HG03342 (cell line): ENCODE measurements around the gene LRRC73.
A peak's percentile ranks its signal among the peaks of the same experiment; 100 is the strongest.
"Not testable (repeated sequence)": the region's sequence is repeated elsewhere in the genome, so short reads cannot be mapped to it uniquely, and the experiment has no call there.

Experiments used
- ATAC-seq: cut with Tn5 transposase; IDR thresholded peaks from one replicate; pipeline ENCODE4 v1.9.1; 2021; ENCODE audit warnings: mild to moderate bottlenecking, moderate library complexity; ENCODE audit not compliant: unreplicated experiment

Gene LRRC73

DNA sequence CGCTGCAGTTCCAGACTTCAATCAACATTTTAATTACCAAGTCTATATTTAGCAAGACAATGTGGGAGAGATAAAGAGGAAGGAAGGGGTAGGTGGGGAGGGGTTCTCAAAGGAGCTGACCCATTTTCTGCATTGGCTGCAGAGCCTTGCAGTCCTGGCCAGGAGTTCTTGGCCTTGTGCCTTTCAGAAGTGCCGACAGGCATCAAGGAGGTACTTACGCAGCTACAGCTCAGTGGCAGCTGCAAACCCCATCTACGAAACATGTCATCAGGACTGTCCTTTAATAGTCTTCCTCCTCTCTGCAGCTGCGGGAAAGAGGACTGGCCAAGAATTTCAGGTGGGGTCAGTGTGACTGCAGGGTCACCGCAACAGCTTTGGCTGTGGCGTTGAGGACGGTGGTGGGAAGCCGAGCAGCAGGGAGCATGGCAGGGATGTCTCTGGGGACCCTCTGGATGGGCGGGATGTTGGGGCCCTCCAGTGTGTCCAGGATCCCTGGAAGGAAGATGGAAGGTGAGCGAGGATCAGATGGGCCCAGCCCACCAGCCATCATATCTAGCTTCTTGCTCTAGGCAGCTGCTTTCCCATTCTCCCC lies 1.8 kb upstream of the LRRC73 start:
- no peak for ATAC-seq

GRCh38 chr6:43510827-43511163 lies 649 bp upstream of the LRRC73 start:
- no peak for ATAC-seq

DNA sequence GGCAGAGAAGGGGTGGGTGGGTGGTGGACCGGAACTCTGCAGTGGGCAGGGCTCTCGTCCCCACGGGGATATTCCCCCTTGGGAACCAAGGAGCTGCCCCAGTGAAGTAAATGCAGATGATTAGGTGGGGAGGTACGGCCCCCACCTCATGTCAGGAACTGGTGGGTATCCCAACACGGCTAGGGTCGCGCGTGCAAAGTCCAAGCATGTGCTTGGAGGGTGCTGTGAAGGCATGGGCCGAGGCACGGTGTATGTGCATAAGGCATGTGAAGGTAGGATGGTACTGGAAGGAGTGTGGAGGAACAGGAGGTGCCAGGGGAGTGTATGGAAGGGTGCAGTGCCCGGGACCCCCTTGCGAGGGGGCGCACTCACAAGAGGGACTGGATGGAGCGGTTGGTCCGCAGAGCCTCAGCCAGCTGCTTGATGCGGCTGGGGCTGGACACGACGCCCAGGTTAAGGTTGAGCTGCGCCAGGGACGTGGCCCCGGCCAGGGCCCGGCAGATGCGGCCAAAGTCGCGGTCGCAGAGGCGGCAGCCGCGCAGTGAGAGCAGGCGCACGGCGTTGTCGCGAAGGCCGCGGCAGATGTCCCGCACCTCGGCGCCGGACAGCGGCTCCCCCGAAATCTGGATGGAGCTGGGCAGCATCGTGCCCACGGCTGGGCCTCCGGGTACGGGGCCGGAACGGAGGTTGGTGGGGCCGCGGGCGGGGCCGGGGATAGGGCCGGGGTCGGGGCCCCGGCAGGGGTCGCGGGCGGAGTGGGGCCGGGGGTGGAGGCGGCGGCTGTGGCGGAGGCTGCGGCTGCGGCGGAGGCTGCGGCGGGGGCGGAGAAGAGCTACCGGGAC lies 783 bp downstream of the LRRC73 start:
- peak; percentile 7 for ATAC-seq

- ATAC-seq, result no peak
Measured at GRCh38 chr6:43508481-43509141, 1.5 kb downstream of the LRRC73 start.

- peak; percentile 42 for ATAC-seq
Measured at GRCh38 chr6:43506667-43507471, 3.3 kb downstream of the LRRC73 start.

DNA sequence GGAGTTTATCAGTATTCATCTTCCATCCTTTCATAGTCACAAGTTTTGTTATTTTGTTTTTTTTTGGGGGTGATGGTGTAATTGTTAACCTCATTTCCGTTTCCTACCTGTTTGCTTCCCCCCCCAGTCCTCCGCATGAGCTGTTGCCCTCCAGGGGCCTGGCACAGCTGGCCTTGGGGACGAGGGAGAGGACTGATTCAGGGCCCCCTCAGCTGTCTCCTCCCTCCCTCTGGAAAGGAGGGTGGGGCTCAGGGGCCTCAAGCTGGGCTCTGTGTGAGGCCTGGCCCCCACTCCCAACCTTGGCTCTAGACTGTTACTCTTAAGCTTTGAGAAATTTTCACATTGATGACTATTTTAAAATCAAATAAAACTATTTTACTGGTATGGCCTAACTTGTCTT lies 4.0 kb downstream of the LRRC73 start:
- ATAC-seq, result no peak

GRCh38 chr6:43505718-43506117 lies 4.4 kb downstream of the LRRC73 start:
- no peak for ATAC-seq

- no peak for ATAC-seq
Measured at GRCh38 chr6:43504756-43505593, 5.2 kb downstream of the LRRC73 start.

GRCh38 chr6:43503443-43503842 lies 6.7 kb downstream of the LRRC73 start:
- ATAC-seq, result no peak

DNA sequence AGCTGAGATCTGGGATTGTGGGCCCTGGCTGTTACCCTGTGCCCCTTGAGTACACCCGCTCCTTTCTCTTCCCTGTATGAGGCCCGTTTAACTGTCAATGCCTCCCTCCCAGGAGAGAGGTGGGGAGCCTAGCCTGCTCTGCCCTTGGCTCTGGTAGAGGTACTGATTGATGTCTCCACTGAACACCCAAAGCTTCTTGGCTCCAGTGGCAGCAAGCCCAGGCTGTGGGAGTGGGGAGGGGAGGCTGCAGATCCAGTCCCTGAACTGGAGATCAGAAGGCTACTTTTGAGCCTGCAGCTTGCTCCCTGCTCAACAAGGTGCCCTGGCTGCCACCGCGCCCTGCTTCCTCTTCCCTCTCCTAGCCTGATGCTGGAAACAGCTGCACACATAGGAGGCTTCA lies 7.5 kb downstream of the LRRC73 start:
- no peak for ATAC-seq

GRCh38 chr6:43500921-43501320 lies 9.2 kb downstream of the LRRC73 start:
- no peak for ATAC-seq

GRCh38 chr6:43499028-43499815 lies 10.9 kb downstream of the LRRC73 start:
- no peak for ATAC-seq

DNA sequence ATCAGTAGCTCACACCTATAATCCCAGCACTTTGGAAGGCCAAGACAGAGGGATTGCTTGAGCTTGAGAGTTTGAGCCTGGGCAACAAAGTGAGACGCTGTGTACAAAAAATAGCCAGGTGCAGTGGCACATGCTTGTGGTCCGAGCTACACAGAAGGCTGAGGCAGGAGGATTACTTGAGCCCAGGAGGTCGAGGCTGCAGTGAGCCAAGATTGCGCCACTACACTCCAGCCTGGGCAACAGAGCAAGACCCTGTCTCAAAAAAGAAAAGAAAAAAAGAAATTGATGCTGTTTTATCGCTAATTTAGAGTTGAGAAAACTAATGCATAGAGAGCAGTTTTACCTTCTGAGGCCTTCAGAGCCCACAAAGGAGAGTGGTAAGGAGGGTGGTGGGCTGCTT lies 11.9 kb downstream of the LRRC73 start:
- not testable (repeated sequence) for ATAC-seq

- no peak for ATAC-seq
Measured at GRCh38 chr6:43497689-43498088, 12.5 kb downstream of the LRRC73 start.

- no peak for ATAC-seq
Measured at GRCh38 chr6:43497129-43497396, 13.1 kb downstream of the LRRC73 start.

DNA sequence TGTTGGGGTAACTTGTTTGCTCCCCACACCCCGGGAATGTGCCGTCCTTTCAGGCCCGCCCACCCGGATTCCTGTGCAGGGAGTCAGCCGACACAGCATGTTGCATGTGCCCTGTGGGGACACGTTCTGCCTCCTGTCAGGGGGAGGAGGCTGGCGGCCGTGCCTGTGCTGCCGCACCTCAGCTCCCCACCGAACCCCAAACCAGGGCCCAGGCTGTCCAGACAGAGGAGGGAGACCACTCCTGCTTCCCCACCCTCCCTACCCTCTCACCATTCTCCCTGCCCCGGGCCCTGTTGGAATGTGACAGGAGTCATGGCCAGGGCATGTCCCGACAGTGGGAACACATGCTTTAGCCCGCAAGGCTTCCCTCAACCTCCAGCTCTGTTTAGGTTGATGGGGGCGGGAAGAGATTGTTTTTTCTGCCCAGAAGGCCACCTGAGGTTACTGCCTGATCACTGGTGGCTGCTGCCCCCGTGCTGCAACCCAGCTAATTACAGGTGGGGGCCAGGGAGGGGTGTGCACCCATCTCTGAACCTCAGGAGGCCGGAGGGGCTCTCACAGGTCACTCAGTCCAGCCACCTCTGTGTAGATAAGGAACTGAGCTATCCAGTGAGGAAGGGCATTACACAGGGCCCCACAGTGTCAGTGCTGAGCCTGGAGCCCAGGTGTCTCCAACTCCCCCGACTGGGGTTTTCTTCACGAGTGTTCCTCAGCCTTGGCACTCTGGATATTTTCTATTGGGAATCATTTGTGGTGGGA lies 13.6 kb downstream of the LRRC73 start:
- no peak for ATAC-seq

DNA sequence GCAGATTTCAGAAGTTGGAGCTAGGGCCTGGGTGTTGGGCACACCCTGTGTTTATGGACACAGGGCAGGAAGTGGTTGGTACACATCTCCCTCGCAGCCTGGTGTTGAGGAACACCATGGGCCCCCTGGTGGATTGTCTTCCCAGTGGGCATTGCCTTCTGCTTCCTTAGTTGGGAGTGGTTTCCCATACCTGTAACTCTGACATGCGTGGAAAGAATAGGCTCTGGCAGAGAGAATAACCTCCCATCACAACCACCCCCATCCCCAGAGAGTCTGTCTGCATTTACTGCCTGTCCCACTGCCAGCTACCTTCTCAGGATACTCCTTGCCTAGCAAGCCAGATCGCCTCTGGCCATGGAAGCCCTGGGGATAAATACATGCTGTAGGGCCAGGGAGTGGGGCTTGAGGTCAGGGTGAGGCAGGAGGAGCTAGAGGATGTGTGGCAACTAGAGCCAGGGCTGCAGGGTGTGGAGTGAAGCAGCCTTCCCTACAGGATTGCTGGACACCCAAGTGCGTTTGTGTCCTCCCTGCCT lies 14.7 kb downstream of the LRRC73 start:
- no peak for ATAC-seq

GRCh38 chr6:43494766-43495165 lies 15.4 kb downstream of the LRRC73 start:
- no peak for ATAC-seq

DNA sequence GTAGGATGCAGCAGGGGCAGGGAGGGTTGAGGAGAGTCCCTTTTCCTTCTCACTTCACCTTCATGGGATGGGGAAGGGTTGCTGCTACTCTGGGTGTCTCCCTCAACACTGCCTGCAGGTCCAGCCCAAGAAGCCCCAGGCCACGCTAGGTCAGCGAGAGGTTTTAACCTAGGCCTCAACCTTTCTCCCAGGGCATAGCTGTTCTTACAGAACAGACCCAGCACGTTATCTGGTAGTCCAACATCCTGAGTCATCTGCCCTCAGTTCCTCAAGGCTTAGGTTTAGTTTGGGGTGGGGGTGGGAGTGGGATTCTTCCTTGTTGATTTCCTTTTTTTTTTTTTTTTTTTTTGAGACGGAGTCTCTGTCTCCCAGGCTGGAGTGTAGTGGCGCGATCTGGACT lies 15.8 kb downstream of the LRRC73 start:
- no peak for ATAC-seq
